ENCODE data around the gene NSG1. TPM values are rescaled to one million over a fixed set of nuclear protein-coding genes. Genes with fewer than 3 reads are reported as not detected.

NSG1 gene
- total and polyA plus RNA-seq, 7 donors, result 1.4 to 9.6 (median 3.8) TPM

- Histone ChIP-seq H3K4me3 (no peak overlapping the region), H3K27ac (no peak overlapping the region), H3K4me1 (no peaks in the 10 kb centered on the region), H3K36me3 (peaks cover 0 to 61% (median 13%) of the 10 kb centered on the region in 4 donors), H3K27me3 (no peaks in the 10 kb centered on the region), H3K9me3 (no peaks in the 10 kb centered on the region)
- 76 to 78% methylated on average over 7 of the region's 7 CpGs for WGBS, 2 donors
- intact Hi-C loops (cut with DNase I), result no loop called here
- TF ChIP-seq POLR2A (IDR thresholded peaks at IDR 0.05) (no peak), EP300 (IDR thresholded peaks at IDR 0.05) (no peak), POLR2AphosphoS5 (IDR thresholded peaks at IDR 0.05) (no peak), CTCF (IDR thresholded peaks at IDR 0.05) (peak in 2 of 4 experiments; percentile 8 to 20)
- no peak for DNase-seq
Measured at GRCh38 chr4:4430492-4431195, 43.7 kb downstream of the NSG1 start.

- Histone ChIP-seq H3K27me3 (no peaks in the 10 kb centered on the region), H3K4me1 (no peaks in the 10 kb centered on the region), H3K4me3 (no peak overlapping the region), H3K27ac (no peak overlapping the region), H3K9me3 (no peaks in the 10 kb centered on the region), H3K36me3 (peaks cover 0 to 74% (median 15%) of the 10 kb centered on the region in 4 donors)
- 95 to 96% methylated on average over 11 of the region's 11 CpGs for WGBS, 2 donors
- intact Hi-C loops (cut with DNase I), result no loop called here
- peak; percentile 42 for DNase-seq
- TF ChIP-seq POLR2AphosphoS5 (IDR thresholded peaks at IDR 0.05) (no peak), POLR2A (IDR thresholded peaks at IDR 0.05) (no peak), CTCF (IDR thresholded peaks at IDR 0.05) (no peak), EP300 (IDR thresholded peaks at IDR 0.05) (no peak)
Measured at GRCh38 chr4:4432341-4433125, 45.6 kb downstream of the NSG1 start.

- intact Hi-C loops (cut with DNase I), result no loop called here
- no peak overlapping the region for H3K27ac ChIP-seq
- WGBS, 2 donors, result 80 to 96% methylated on average over 4 of the region's 4 CpGs
Measured at GRCh38 chr4:4433941-4434340, 47.0 kb downstream of the NSG1 start.

GRCh38 chr4:4436244-4436823 lies 49.4 kb downstream of the NSG1 start:
- no peak overlapping the region for H3K4me3 ChIP-seq
- peaks cover 0 to 67% (median 21%) of the 10 kb centered on the region in 4 donors for H3K36me3 ChIP-seq
- H3K27ac ChIP-seq, result no peak overlapping the region
- peak; percentile 45 for DNase-seq
- intact Hi-C loops (cut with DNase I), result no loop called here
- H3K4me1 ChIP-seq, result no peaks in the 10 kb centered on the region
- 92 to 93% methylated on average over 2 of the region's 2 CpGs for WGBS, 2 donors
- H3K27me3 ChIP-seq, result no peaks in the 10 kb centered on the region
- TF ChIP-seq EP300 (IDR thresholded peaks at IDR 0.05), result no peak
- no peak for TF ChIP-seq CTCF (IDR thresholded peaks at IDR 0.05)
- H3K9me3 ChIP-seq, result no peaks in the 10 kb centered on the region

More at GRCh38 chr4:4433941-4434340, 47.0 kb downstream of the NSG1 start:
- Histone ChIP-seq H3K27me3 (no peaks in the 10 kb centered on the region), H3K4me1 (no peaks in the 10 kb centered on the region), H3K4me3 (no peak overlapping the region), H3K9me3 (no peaks in the 10 kb centered on the region), H3K36me3 (peaks cover 0 to 78% (median 21%) of the 10 kb centered on the region in 4 donors)
- DNase-seq, result peak; percentile 22
- no peak for TF ChIP-seq CTCF (IDR thresholded peaks at IDR 0.05)
- no peak for TF ChIP-seq POLR2AphosphoS5 (IDR thresholded peaks at IDR 0.05)
- TF ChIP-seq EP300 (IDR thresholded peaks at IDR 0.05), result no peak
- no peak for TF ChIP-seq POLR2A (IDR thresholded peaks at IDR 0.05)

Measured in sigmoid colon (tissue), 7 donors.